ENCODE data around the gene KCNMB2. TPM values are rescaled to one million over a fixed set of nuclear protein-coding genes. Genes with fewer than 3 reads are reported as not detected.

KCNMB2 gene
- total RNA-seq, 1 experiment from 2014 or later = not detected

DNA sequence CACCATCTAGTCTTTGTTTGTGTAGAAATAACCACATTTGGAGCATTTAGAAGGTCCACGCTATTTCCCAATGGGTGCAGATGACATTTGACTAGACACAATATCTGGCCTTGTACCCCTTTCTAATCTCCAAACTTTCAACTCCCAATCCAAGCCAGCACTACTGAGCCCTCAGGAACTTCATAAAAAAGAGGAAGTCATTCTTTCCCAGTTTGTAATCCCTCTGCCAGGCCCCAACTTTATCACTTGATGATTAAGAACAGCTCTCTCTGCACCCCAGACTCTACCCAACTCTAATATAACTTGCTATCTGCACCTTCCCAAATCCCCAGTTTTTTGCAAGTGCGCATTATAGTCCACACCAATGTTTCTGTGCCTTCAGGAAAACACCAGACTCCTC is 170.2 kb downstream of the KCNMB2 start:
- Histone ChIP-seq H3K4me3 (ENCODE audit: low read length) (no peak overlapping the region), H3K4me1 (ENCODE audit: insufficient read depth, low read length) (no peaks in the 10 kb centered on the region), H3K4me2 (ENCODE audit: low read length) (no peak overlapping the region), H2AFZ (ENCODE audit: low read length) (no peak overlapping the region), H4K20me1 (ENCODE audit: low read length) (no peaks in the 10 kb centered on the region), H3F3A (ENCODE audit: low read length, unreplicated experiment) (no peaks in the 10 kb centered on the region), H3K9ac (ENCODE audit: low read length) (no peak overlapping the region), H3K79me2 (ENCODE audit: low read length) (no peaks in the 10 kb centered on the region), H3K9me3 (ENCODE audit: low read length) (no peaks in the 10 kb centered on the region), H3K9me2 (replicated peaks; ENCODE audit: low read length) (no peaks in the 10 kb centered on the region), H3K27me3 (ENCODE audit: low read length) (no peaks in the 10 kb centered on the region), H3K36me3 (ENCODE audit: low read depth, low read length) (no peaks in the 10 kb centered on the region), H3K27ac (ENCODE audit: low read length) (no peak overlapping the region)
- no TSS peak for BruUV-seq (replicated peaks)
- ATAC-seq (no peak), DNase-seq (no peak)
- no peak for TF ChIP-seq EZH2phosphoT487 (IDR thresholded peaks at IDR 0.05; ENCODE audit: borderline replicate concordance, low read length)
- TF ChIP-seq EZH2 (IDR thresholded peaks at IDR 0.05; ENCODE audit: low read length, unreplicated experiment) = no peak
- no peak for TF ChIP-seq CTCF (conservative IDR thresholded peaks at IDR 0.05; ENCODE audit: low read depth, low read length)
- intact Hi-C loops (cut with micrococcal nuclease) = no loop called here
- ChIA-PET CTCF (no interaction called here), POLR2A (ENCODE audit: unreplicated experiment) (no interaction called here)

GRCh38 chr3:178707311-178708031 is 171.2 kb downstream of the KCNMB2 start:
- CTCF ChIA-PET = no interaction called here
- no TSS peak for BruUV-seq (replicated peaks)
- Histone ChIP-seq H3K4me2 (ENCODE audit: low read length) (no peak overlapping the region), H3K9me2 (replicated peaks; ENCODE audit: low read length) (no peaks in the 10 kb centered on the region), H3K36me3 (ENCODE audit: low read depth, low read length) (no peaks in the 10 kb centered on the region), H3K9me3 (ENCODE audit: low read length) (no peaks in the 10 kb centered on the region), H3K79me2 (ENCODE audit: low read length) (no peaks in the 10 kb centered on the region), H3F3A (ENCODE audit: low read length, unreplicated experiment) (no peaks in the 10 kb centered on the region), H3K4me1 (ENCODE audit: insufficient read depth, low read length) (no peaks in the 10 kb centered on the region), H3K27ac (ENCODE audit: low read length) (no peak overlapping the region), H2AFZ (ENCODE audit: low read length) (no peak overlapping the region), H3K4me3 (ENCODE audit: low read length) (no peak overlapping the region), H3K27me3 (ENCODE audit: low read length) (peaks cover 7% of the 10 kb centered on the region; the same call in 1 of the 2 replicates), H3K9ac (ENCODE audit: low read length) (no peak overlapping the region), H4K20me1 (ENCODE audit: low read length) (no peaks in the 10 kb centered on the region)
- POLR2A ChIA-PET (ENCODE audit: unreplicated experiment) = no interaction called here
- intact Hi-C loops (cut with micrococcal nuclease) = no loop called here
- DNase-seq (no peak), ATAC-seq (no peak)
- TF ChIP-seq EZH2phosphoT487 (IDR thresholded peaks at IDR 0.05; ENCODE audit: borderline replicate concordance, low read length) = no peak
- no peak for TF ChIP-seq CTCF (conservative IDR thresholded peaks at IDR 0.05; ENCODE audit: low read depth, low read length)
- TF ChIP-seq EZH2 (IDR thresholded peaks at IDR 0.05; ENCODE audit: low read length, unreplicated experiment) = no peak

GRCh38 chr3:178709051-178709450 is 172.8 kb downstream of the KCNMB2 start:
- no peak overlapping the region for H3K27ac ChIP-seq (ENCODE audit: low read length)
- BruUV-seq (replicated peaks) = no TSS peak
- no peaks in the 10 kb centered on the region for H3K4me1 ChIP-seq (ENCODE audit: insufficient read depth, low read length)
- no peak overlapping the region for H3K4me2 ChIP-seq (ENCODE audit: low read length)
- H3K4me3 ChIP-seq (ENCODE audit: low read length) = no peak overlapping the region
- TF ChIP-seq EZH2phosphoT487 (IDR thresholded peaks at IDR 0.05; ENCODE audit: borderline replicate concordance, low read length) = no peak
- no peak for TF ChIP-seq CTCF (conservative IDR thresholded peaks at IDR 0.05; ENCODE audit: low read depth, low read length)
- TF ChIP-seq EZH2 (IDR thresholded peaks at IDR 0.05; ENCODE audit: low read length, unreplicated experiment) = no peak
- no peaks in the 10 kb centered on the region for H3K9me2 ChIP-seq (replicated peaks; ENCODE audit: low read length)
- no peak overlapping the region for H2AFZ ChIP-seq (ENCODE audit: low read length)
- no peaks in the 10 kb centered on the region for H3K79me2 ChIP-seq (ENCODE audit: low read length)
- DNase-seq (no peak), ATAC-seq (no peak)
- H3K27me3 ChIP-seq (ENCODE audit: low read length) = peaks cover 12% of the 10 kb centered on the region; the same call in 1 of the 2 replicates
- CTCF ChIA-PET = no interaction called here
- intact Hi-C loops (cut with micrococcal nuclease) = no loop called here
- no peaks in the 10 kb centered on the region for H4K20me1 ChIP-seq (ENCODE audit: low read length)
- H3K9me3 ChIP-seq (ENCODE audit: low read length) = no peaks in the 10 kb centered on the region
- H3K9ac ChIP-seq (ENCODE audit: low read length) = no peak overlapping the region
- H3K36me3 ChIP-seq (ENCODE audit: low read depth, low read length) = no peaks in the 10 kb centered on the region
- POLR2A ChIA-PET (ENCODE audit: unreplicated experiment) = no interaction called here
- H3F3A ChIP-seq (ENCODE audit: low read length, unreplicated experiment) = no peaks in the 10 kb centered on the region
